Karpas-422 (cell line): ENCODE results near the gene NRL. TPM values are rescaled to one million over a fixed set of nuclear protein-coding genes. Genes with fewer than 3 reads are reported as not detected.

Experiments used
- DNase-seq: peaks from one replicate; pipeline ENCODE4 v3.0.0-alpha.2; 2015
- H2AFZ ChIP-seq: fragments of 200-600 bp; sonication (generic); 2 replicates; pipeline ENCODE4 v1.6.1; 2014; ENCODE audit warnings: antibody characterized with exemption, low read length, mixed read lengths
- H3K27ac ChIP-seq: fragments of 200-600 bp; sonication (generic); 2 replicates; pipeline ENCODE4 v1.5.1; 2014; ENCODE audit warnings: mild to moderate bottlenecking, low read length, moderate library complexity
- H3K27me3 ChIP-seq: fragments of 200-600 bp; sonication (generic); 2 replicates; pipeline ENCODE4 v1.6.1; 2014; ENCODE audit warnings: low read length, mixed read lengths
- H3K36me3 ChIP-seq: fragments of 200-600 bp; sonication (generic); 2 replicates; pipeline ENCODE4 v1.6.1; 2014; ENCODE audit warnings: low read length, mixed read lengths; ENCODE audit not compliant: insufficient read depth
- H3K4me1 ChIP-seq: fragments of 200-600 bp; sonication (generic); 2 replicates; pipeline ENCODE4 v1.6.1; 2014; ENCODE audit warnings: mild to moderate bottlenecking, low read length, mixed read lengths
- H3K4me2 ChIP-seq: fragments of 200-600 bp; sonication (generic); 2 replicates; pipeline ENCODE4 v1.6.1; 2014; ENCODE audit warnings: low read length, low read depth, mild to moderate bottlenecking; ENCODE audit not compliant: poor library complexity, severe bottlenecking
- H3K4me3 ChIP-seq: fragments of 200-600 bp; sonication (generic); 2 replicates; pipeline ENCODE4 v1.5.1; 2014; ENCODE audit warnings: mild to moderate bottlenecking, antibody characterized with exemption, low read length, mixed read lengths
- H3K79me2 ChIP-seq: fragments of 200-600 bp; sonication (generic); 2 replicates; pipeline ENCODE4 v1.6.1; 2014; ENCODE audit warnings: mild to moderate bottlenecking, low read length, mixed read lengths
- H3K9ac ChIP-seq: fragments of 200-600 bp; sonication (generic); 2 replicates; pipeline ENCODE4 v1.6.0; 2014; ENCODE audit warnings: low read length
- H3K9me2 ChIP-seq: fragments of 200-600 bp; sonication (generic), shearing (Covaris generic); replicated peaks from 2 replicates; pipeline ENCODE4 v1.6.0; 2014; ENCODE audit warnings: mild to moderate bottlenecking, low read length, moderate library complexity; ENCODE audit not compliant: insufficient read depth
- H3K9me3 ChIP-seq: fragments of 300-700, 200-600 bp; sonication (generic); 2 replicates; pipeline ENCODE4 v1.6.1; 2014; ENCODE audit warnings: low read length, mixed read lengths
- H4K20me1 ChIP-seq: fragments of 200-600 bp; sonication (generic); 2 replicates; pipeline ENCODE4 v1.6.1; 2014; ENCODE audit warnings: mild to moderate bottlenecking, antibody characterized with exemption, low read length, low read depth; ENCODE audit not compliant: insufficient read depth
- total RNA-seq: library from RNA; depleted of rRNA; stranded (reverse); fragments of >200 nt; shearing (Covaris generic); gene quantifications from 2 replicates; pipeline ENCODE4 v1.2.3, GENCODE V29; 2014; ENCODE audit warnings: low replicate concordance

NRL gene
- total RNA-seq, 1 experiment from 2014 or later, result 2.5 TPM

DNA sequence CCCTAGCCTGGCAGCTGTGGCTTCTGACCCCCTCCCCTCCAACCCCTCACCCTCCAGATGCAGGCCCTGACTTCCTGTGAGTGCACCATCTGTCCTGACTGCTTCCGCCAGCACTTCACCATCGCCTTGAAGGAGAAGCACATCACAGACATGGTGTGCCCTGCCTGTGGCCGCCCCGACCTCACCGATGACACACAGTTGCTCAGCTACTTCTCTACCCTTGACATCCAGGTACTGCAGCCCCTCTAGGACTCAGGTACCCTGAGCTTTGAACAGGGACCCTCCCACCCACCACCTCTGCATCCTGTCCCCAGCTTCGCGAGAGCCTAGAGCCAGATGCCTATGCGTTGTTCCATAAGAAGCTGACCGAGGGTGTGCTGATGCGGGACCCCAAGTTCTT is 40.4 kb upstream of the NRL start:
- H4K20me1 ChIP-seq, result no peaks in the 10 kb centered on the region
- DNase-seq, result no peak
- no peak overlapping the region for H2AFZ ChIP-seq
- H3K9ac ChIP-seq, result no peak overlapping the region
- H3K9me2 ChIP-seq, result no peaks in the 10 kb centered on the region
- peaks cover 52% of the 10 kb centered on the region for H3K36me3 ChIP-seq
- peaks cover 10% of the 10 kb centered on the region for H3K79me2 ChIP-seq
- no peak overlapping the region for H3K4me2 ChIP-seq
- no peaks in the 10 kb centered on the region for H3K9me3 ChIP-seq
- no peak overlapping the region for H3K27ac ChIP-seq
- no peak overlapping the region for H3K4me3 ChIP-seq
- H3K27me3 ChIP-seq, result no peaks in the 10 kb centered on the region
- H3K4me1 ChIP-seq, result no peaks in the 10 kb centered on the region

DNA sequence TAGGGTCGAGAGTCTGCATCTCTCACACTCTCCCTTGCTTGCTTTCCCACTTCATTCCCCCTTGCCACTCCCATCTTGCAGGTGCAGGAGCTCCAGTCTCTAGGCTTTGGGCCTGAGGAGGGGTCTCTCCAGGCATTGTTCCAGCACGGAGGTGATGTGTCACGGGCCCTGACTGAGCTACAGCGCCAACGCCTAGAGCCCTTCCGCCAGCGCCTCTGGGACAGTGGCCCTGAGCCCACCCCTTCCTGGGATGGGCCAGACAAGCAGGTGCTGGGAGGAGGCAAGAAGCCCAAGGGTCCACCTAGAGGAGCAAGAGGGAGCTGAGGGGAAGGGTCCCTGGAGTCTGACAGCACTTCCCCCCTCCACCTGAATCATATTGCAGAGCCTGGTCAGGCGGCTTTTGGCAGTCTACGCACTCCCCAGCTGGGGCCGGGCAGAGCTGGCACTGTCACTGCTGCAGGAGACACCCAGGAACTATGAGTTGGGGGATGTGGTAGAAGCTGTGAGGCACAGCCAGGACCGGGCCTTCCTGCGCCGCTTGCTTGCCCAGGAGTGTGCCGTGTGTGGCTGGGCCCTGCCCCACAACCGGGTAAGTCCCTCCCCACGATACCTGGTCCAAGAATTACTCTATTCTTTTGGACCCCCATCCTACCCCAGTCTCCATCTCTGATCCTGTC is 36.8 kb upstream of the NRL start:
- no peaks in the 10 kb centered on the region for H3K27me3 ChIP-seq
- no peak overlapping the region for H2AFZ ChIP-seq
- H3K9me2 ChIP-seq, result no peaks in the 10 kb centered on the region
- H3K27ac ChIP-seq, result no peak overlapping the region
- H3K4me3 ChIP-seq, result no peak overlapping the region
- H3K9ac ChIP-seq, result no peak overlapping the region
- peaks cover 14% of the 10 kb centered on the region for H3K4me1 ChIP-seq
- no peak for DNase-seq
- H4K20me1 ChIP-seq, result peaks cover 12% of the 10 kb centered on the region
- H3K36me3 ChIP-seq, result peaks cover 48% of the 10 kb centered on the region
- no peaks in the 10 kb centered on the region for H3K9me3 ChIP-seq
- H3K79me2 ChIP-seq, result peaks cover 38% of the 10 kb centered on the region
- no peak overlapping the region for H3K4me2 ChIP-seq

DNA sequence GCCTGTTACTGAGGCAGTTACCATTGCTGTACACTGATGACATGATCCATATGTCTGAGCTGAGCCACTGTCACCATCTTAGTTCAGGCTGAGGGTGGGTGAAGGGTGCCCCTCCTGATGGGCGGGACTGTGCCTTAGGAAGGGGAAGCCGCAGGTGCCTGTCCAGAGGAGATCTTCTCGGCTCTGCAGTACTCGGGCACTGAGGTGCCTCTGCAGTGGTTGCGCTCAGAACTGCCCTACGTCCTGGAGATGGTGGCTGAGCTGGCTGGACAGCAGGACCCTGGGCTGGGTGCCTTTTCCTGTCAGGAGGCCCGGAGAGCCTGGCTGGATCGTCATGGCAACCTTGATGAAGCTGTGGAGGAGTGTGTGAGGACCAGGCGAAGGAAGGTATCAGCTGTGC is 36.2 kb upstream of the NRL start:
- Histone ChIP-seq H3K27me3 (no peaks in the 10 kb centered on the region), H4K20me1 (peaks cover 12% of the 10 kb centered on the region), H3K9me3 (no peaks in the 10 kb centered on the region), H2AFZ (no peak overlapping the region), H3K36me3 (peaks cover 48% of the 10 kb centered on the region), H3K9ac (no peak overlapping the region), H3K4me3 (no peak overlapping the region), H3K4me2 (no peak overlapping the region), H3K4me1 (peaks cover 14% of the 10 kb centered on the region), H3K27ac (no peak overlapping the region), H3K9me2 (no peaks in the 10 kb centered on the region), H3K79me2 (peaks cover 42% of the 10 kb centered on the region)
- DNase-seq, result no peak

DNA sequence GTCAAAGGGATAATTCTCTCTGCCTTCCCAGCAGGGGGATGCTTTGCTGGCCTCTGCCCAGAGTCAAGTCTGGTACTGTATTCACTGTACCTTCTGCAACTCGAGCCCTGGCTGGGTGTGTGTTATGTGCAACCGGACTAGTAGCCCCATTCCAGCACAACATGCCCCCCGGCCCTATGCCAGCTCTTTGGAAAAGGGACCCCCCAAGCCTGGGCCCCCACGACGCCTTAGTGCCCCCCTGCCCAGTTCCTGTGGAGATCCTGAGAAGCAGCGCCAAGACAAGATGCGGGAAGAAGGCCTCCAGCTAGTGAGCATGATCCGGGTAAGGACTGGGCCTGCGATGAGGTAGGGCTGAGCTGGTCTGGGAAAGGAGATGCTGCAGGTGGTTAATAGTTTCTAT is 35.8 kb upstream of the NRL start:
- H3K4me3 ChIP-seq, result no peak overlapping the region
- no peak overlapping the region for H3K27ac ChIP-seq
- H3K4me2 ChIP-seq, result no peak overlapping the region
- no peak overlapping the region for H3K9ac ChIP-seq
- DNase-seq, result peak; percentile 35
- peaks cover 43% of the 10 kb centered on the region for H3K36me3 ChIP-seq
- no peaks in the 10 kb centered on the region for H3K9me2 ChIP-seq
- no peaks in the 10 kb centered on the region for H3K9me3 ChIP-seq
- H3K4me1 ChIP-seq, result peaks cover 17% of the 10 kb centered on the region
- no peaks in the 10 kb centered on the region for H3K27me3 ChIP-seq
- no peak overlapping the region for H2AFZ ChIP-seq
- H4K20me1 ChIP-seq, result peaks cover 12% of the 10 kb centered on the region
- H3K79me2 ChIP-seq, result peaks cover 46% of the 10 kb centered on the region

DNA sequence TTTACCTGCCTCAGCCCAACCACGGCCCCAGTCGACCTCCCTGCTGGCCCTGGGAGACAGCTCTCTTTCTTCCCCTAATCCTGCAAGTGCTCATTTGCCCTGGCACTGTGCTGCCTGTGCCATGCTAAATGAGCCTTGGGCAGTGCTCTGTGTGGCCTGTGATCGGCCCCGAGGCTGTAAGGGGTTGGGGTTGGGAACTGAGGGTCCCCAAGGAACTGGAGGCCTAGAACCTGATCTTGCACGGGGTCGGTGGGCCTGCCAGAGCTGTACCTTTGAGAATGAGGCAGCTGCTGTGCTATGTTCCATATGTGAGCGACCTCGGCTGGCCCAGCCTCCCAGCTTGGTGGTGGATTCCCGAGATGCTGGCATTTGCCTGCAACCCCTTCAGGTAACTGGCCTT is 35.3 kb upstream of the NRL start:
- Histone ChIP-seq H3K36me3 (peaks cover 38% of the 10 kb centered on the region), H3K9ac (no peak overlapping the region), H3K9me3 (no peaks in the 10 kb centered on the region), H3K79me2 (peaks cover 51% of the 10 kb centered on the region), H3K4me2 (no peak overlapping the region), H2AFZ (no peak overlapping the region), H4K20me1 (peaks cover 12% of the 10 kb centered on the region), H3K4me1 (peaks cover 22% of the 10 kb centered on the region), H3K9me2 (no peaks in the 10 kb centered on the region), H3K27ac (no peak overlapping the region), H3K27me3 (no peaks in the 10 kb centered on the region), H3K4me3 (no peak overlapping the region)
- no peak for DNase-seq

DNA sequence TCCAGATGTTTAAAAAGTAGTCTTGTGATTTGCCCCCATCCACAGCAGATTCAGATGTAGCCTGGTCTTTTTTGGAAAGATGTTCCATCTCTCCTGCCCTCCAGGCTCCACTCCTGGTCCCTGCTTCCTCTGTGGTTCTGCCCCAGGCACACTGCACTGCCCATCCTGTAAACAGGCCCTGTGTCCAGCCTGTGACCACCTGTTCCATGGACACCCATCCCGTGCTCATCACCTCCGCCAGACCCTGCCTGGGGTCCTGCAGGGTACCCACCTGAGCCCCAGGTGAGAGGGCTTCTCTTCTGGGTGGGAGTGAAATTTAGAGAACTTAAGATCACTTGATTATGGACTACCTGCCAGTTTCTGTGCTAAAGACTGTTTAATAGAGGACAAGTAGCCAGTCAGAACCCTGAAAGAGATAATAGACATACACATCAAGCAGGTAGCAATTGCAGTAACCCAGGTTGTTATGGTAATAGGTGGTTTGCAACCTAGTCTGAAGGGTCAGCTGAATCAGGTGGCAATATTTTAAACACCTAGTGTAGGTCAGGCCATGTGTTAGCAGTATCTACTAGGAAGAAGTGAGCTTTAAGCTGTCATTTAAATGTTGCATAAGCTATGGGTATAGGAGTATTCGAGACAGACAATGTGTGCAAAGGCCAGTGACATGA is 34.7 kb upstream of the NRL start:
- peaks cover 58% of the 10 kb centered on the region for H3K79me2 ChIP-seq
- peaks cover 12% of the 10 kb centered on the region for H4K20me1 ChIP-seq
- H3K4me3 ChIP-seq, result no peak overlapping the region
- no peak overlapping the region for H3K4me2 ChIP-seq
- no peaks in the 10 kb centered on the region for H3K9me2 ChIP-seq
- H2AFZ ChIP-seq, result no peak overlapping the region
- no peak overlapping the region for H3K27ac ChIP-seq
- H3K9ac ChIP-seq, result 0 out of 2 replicates have a peak overlapping the region, but pooled peaks have one; percentile 11
- peaks cover 38% of the 10 kb centered on the region for H3K36me3 ChIP-seq
- no peak for DNase-seq
- no peaks in the 10 kb centered on the region for H3K9me3 ChIP-seq
- H3K4me1 ChIP-seq, result peaks cover 29% of the 10 kb centered on the region
- H3K27me3 ChIP-seq, result no peaks in the 10 kb centered on the region

DNA sequence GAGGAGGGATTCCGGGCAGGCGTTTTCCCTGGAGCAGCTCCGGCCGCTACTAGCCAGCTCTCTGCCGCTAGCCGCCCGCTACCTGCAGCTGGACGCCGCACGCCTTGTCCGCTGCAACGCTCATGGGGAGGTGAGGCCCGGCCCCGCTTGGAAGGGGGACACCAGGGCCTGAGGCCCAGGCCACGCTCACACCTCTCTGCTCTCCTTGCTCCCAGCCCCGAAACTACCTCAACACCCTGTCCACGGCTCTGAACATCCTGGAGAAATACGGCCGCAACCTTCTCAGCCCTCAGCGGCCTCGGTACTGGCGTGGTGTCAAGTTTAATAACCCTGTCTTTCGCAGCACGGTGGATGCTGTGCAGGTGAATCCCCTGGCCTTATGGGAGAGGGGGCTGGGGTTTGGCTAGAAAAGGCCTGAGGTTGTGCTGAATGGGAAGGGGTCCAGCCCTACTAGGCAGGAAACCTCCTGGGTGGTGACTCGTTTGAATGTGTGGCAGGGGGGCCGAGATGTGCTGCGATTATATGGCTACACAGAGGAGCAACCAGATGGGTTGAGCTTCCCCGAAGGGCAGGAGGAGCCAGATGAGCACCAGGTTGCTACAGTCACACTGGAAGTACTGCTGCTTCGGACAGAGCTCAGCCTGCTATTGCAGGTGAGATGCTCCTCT is 33.1 kb upstream of the NRL start:
- Histone ChIP-seq H3K9me3 (no peaks in the 10 kb centered on the region), H3K79me2 (peaks cover 66% of the 10 kb centered on the region), H3K9me2 (no peaks in the 10 kb centered on the region), H3K4me3 (peak overlapping the region; percentile 98), H4K20me1 (peaks cover 12% of the 10 kb centered on the region), H3K4me2 (peak overlapping the region; percentile 89), H3K4me1 (peaks cover 43% of the 10 kb centered on the region), H2AFZ (no peak overlapping the region), H3K36me3 (peaks cover 38% of the 10 kb centered on the region), H3K27ac (peak overlapping the region; percentile 43; the same call in 1 of the 2 replicates), H3K9ac (peak overlapping the region; percentile 98), H3K27me3 (no peaks in the 10 kb centered on the region)
- DNase-seq, result peak; percentile 72
